ENCODE data around the gene ANKFY1.

GRCh38 chr17:4146641-4147040, 117.1 kb downstream of the ANKFY1 start:
- TF ChIP-seq CTCF (IDR thresholded peaks at IDR 0.05), result no peak
- no peak for TF ChIP-seq ZFX (IDR thresholded peaks at IDR 0.05; ENCODE audit: borderline replicate concordance)

Data from 22Rv1 (cell line).